Measurements from ENCODE around the gene CD3G.

The CD3G gene

DNA sequence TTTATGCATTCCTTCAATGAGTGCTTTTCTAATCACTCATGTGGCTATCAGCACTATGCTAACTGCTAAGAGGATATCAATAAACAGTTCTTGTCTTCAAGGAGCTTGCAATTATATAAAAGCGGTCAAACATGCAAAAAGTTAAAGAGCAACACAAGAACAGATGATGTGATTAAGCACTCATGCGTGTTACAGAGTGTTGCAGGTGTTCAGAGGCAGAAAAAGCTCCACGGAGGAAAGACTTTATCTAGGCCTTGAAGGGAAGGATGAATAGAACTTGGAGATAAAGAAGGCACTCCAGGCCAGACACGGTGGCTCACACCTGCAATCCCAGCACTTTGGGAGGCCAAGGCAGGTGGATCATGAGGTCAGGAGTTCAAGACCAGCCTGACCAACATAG is 26.0 kb upstream of the CD3G start:
- no peak for TF ChIP-seq CTCF (IDR thresholded peaks at IDR 0.05; ENCODE audit: low read depth, low read length)
- no peak overlapping the region for H3K4me3 ChIP-seq (ENCODE audit: low read depth, low read length)

GRCh38 chr11:118318581-118319336 is 25.4 kb upstream of the CD3G start:
- no peak for TF ChIP-seq CTCF (IDR thresholded peaks at IDR 0.05; ENCODE audit: low read depth, low read length)
- H3K4me3 ChIP-seq (ENCODE audit: low read depth, low read length), result no peak overlapping the region

DNA sequence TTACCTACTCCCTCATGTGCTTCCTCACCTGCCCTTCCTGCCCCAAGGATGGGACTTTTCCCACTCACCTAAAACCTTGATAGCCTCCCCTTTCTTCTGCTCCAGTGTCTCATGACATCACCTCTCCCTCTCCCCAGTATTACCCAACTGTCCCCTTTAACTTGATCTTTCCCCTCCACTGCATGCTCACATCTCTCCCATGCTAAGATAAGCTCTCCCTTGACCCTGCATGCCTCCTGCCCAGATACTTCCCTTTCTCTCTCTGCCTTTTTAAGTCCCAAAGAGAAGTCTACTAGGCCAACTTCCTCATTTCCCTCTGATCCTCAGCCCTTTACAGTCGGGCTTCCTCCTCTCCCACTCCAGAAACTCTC is 24.8 kb upstream of the CD3G start:
- no peak for TF ChIP-seq CTCF (IDR thresholded peaks at IDR 0.05; ENCODE audit: low read depth, low read length)
- H3K4me3 ChIP-seq (ENCODE audit: low read depth, low read length), result no peak overlapping the region

DNA sequence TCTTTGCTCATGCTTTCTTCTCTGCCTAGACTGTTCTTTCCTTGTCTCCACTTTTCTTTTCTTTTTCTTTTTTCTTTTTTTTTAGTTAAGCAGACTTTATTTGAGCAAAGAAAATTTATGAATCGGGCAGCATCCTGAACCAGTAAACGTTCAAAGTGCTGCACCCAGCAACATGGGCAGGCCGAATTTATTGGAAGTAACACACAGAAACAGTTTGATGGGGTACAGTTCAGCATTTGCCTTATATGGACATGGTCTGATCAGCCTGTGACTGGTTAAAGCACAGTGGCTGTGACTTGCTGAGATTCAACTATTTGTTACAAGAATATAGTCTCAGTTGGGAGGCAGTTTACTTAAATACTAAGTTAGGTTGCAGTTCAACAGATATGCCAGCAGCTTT is 23.6 kb upstream of the CD3G start:
- no peak for TF ChIP-seq CTCF (IDR thresholded peaks at IDR 0.05; ENCODE audit: low read depth, low read length)
- H3K4me3 ChIP-seq (ENCODE audit: low read depth, low read length), result no peak overlapping the region

DNA sequence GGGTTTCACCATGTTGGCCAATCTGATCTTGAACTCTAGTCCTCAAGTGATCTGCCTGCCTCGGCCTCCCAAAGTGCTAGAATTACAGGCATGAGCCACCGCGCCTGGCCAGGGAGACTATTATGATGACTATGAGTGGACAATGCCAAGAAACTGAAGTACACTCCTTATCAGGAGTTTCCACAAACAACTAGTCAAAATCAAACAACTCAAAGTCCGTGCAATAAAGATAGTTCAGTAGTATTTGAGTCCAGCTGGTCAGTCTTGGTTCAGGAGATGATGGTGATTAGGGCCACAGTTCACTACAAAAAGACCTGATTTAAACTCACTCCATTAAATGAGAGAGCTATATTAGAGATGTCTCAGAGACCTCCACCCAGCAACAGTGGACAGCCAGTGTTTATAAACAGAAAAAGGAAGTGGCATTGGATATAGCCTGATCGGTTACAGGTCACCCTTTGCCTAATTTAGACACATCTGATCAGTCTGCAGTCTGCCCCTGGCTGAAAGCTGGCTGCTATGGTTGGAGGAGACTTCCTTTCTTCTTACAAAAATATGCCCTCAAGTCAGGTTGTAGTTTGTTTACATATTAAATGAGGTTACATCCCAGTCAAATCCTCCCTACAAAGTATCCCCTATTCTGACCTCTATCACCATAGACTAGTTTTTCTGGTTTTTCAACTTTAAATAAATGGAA is 22.6 kb upstream of the CD3G start:
- TF ChIP-seq CTCF (IDR thresholded peaks at IDR 0.05; ENCODE audit: low read depth, low read length), result no peak
- no peak overlapping the region for H3K4me3 ChIP-seq (ENCODE audit: low read depth, low read length)

DNA sequence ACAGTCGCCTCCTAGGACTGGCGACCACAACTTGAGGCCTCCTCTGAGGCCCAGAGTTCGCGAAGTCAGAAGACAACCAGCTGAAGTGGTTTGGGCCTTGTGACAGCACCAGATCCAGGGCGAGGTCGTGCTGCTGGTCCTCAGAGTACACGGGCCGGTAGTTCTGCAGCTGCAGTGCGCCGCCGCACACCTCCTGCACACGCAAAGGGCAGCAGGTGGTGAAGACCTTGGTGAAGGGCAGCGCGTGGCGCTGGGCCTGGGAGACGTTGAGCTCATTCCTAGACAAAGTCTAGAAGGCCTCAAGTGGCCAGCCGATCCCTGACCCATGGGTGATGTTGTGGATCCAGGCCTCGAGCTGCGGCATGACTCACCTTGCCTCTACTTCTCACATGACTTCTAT is 21.4 kb upstream of the CD3G start:
- no peak overlapping the region for H3K4me3 ChIP-seq (ENCODE audit: low read depth, low read length)
- no peak for TF ChIP-seq CTCF (IDR thresholded peaks at IDR 0.05; ENCODE audit: low read depth, low read length)

- H3K4me3 ChIP-seq (ENCODE audit: low read depth, low read length), result no peak overlapping the region
- no peak for TF ChIP-seq CTCF (IDR thresholded peaks at IDR 0.05; ENCODE audit: low read depth, low read length)
Observed at GRCh38 chr11:118325283-118325682, 18.9 kb upstream of the CD3G start.
